NCI-H2196 treated with DMSO at 0.1 percent for 48 hours (cell line): ENCODE measurements around the gene CDC34.
A peak's percentile ranks its signal among the peaks of the same experiment; 100 is the strongest.
"Not testable (repeated sequence)": the region's sequence is repeated elsewhere in the genome, so short reads cannot be mapped to it uniquely, and the experiment has no call there.

Experiments used
- DNase-seq: peaks from one replicate; lab custom pipeline; 2025; ENCODE audit not compliant: unreplicated experiment; lab: John Stamatoyannopoulos, UW

The CDC34 gene

GRCh38 chr19:572140-572742, 40.7 kb downstream of the CDC34 start, which contains the start of gene BSG:
BSG (plus strand) TSS chr19:572596; CDS start chr19:572635, 39 bp downstream.
- peak; percentile 95 for DNase-seq

GRCh38 chr19:572743-573518, 41.4 kb downstream of the CDC34 start:
- no peak for DNase-seq

- DNase-seq, result no peak
These were observed 41.9 kb downstream of the CDC34 start for GRCh38 chr19:573519-573825.

DNA sequence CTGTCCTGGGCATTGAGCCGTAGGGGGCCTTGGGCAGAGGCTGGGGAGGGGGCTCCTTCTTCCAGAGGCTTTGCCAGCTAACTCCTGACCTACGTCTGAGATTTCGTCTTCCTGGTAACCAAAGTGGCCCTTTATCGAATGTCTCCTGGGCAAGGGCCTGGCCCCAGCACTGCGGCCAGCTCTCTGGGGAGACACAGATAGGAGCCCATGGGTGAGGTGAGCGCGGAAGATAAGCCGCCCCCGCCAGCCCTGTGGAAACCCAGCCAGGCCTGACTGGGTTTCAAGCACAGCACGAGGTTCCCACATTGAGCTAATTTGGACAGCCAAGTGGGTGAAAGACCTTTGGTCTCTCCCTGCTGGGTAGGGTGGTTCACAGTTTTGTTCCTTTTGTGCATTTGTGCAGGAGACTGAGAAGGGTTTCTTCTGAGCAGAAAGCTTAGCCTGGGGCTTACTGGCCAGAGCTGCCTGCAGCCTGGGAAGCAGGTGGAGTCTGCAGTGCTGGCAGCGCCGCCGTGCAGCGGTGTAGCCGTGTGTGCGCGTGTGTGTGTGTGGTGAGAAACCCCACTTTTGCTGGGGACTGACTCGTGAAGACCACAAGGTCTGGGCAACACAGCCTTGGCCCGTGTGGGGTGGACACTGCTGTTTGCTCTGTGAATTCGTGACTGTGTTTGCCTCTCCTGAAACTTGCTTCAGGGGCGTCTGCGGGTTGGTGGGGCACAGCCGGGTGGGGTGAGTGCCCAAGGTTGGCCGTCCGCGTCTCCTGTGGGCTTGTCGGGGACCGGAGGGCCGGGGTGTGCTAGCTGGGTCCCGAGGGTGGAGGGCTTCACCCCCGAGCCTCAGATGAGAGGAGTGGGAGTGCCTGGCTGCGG, 43.3 kb downstream of the CDC34 start:
- DNase-seq, result no peak

GRCh38 chr19:575527-576506, 44.3 kb downstream of the CDC34 start:
- no peak for DNase-seq

- DNase-seq, result no peak
These were observed 45.3 kb downstream of the CDC34 start for GRCh38 chr19:576768-577438.

DNA sequence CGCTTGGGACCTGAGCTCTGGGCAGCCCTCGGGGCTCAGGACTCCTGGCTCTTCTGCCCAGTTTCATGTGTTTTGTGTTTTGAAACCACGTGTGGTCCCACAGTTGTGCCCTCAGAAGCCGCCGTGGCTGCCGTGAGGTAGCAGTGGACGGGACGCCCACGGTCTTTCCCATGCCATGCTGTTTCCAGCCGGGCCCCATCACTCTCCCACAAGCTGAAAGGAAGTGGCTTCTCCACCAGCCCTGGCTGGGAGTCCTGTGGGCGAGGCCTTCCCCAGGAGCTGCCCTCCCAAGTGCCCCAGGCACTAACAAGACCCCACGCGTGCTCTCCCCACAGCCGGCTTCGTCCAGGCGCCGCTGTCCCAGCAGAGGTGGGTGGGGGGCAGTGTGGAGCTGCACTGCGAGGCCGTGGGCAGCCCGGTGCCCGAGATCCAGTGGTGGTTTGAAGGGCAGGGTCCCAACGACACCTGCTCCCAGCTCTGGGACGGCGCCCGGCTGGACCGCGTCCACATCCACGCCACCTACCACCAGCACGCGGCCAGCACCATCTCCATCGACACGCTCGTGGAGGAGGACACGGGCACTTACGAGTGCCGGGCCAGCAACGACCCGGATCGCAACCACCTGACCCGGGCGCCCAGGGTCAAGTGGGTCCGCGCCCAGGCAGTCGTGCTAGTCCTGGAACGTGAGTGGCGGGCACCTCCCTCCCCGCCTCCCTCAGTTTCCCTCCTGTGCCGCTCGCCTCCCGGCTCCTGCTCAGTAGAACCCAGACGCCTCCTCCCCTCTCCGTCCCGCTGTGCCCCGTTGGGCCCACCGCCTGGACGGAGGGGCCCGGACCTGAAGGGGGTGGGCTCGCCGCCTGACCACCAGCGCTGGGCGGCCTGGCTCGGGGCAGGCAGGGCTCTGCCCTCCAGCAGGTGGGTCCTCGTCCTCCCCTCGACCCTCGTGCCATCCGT, 46.2 kb downstream of the CDC34 start:
- DNase-seq, result no peak

- DNase-seq, result no peak
These were observed 47.7 kb downstream of the CDC34 start for GRCh38 chr19:579111-579841.

GRCh38 chr19:579842-580155, 48.2 kb downstream of the CDC34 start:
- no peak for DNase-seq

- no peak for DNase-seq
These were observed 48.8 kb downstream of the CDC34 start for GRCh38 chr19:580274-580835.

DNA sequence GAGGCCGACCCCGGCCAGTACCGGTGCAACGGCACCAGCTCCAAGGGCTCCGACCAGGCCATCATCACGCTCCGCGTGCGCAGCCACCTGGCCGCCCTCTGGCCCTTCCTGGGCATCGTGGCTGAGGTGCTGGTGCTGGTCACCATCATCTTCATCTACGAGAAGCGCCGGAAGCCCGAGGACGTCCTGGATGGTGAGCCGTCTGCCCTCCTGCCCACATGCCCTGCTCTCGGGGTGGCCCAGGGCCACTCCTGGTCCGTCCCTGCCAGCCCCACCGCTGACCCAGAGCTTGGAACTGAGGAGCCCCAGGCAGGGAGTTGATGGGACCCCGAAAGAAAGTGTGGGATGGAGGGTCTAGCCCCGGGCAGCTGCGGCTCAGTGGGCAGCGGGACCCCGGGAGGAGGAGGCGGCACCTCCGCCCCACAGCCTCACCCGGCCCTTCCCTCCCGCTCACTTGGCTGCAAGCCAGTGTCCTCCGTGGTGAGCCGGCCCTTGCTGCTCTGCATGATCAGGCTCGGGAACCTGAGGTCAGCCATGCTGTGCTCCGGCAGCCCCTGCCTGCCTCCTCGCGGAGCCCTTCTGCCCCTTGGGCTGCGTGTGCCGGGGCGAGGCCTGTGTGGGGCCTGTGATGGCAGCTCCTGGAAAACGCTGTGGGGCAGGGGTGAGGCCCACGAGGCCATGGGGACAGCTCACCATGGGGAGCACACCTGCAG, 50.0 kb downstream of the CDC34 start:
- no peak for DNase-seq

GRCh38 chr19:582497-583197, 51.1 kb downstream of the CDC34 start:
- no peak for DNase-seq

DNA sequence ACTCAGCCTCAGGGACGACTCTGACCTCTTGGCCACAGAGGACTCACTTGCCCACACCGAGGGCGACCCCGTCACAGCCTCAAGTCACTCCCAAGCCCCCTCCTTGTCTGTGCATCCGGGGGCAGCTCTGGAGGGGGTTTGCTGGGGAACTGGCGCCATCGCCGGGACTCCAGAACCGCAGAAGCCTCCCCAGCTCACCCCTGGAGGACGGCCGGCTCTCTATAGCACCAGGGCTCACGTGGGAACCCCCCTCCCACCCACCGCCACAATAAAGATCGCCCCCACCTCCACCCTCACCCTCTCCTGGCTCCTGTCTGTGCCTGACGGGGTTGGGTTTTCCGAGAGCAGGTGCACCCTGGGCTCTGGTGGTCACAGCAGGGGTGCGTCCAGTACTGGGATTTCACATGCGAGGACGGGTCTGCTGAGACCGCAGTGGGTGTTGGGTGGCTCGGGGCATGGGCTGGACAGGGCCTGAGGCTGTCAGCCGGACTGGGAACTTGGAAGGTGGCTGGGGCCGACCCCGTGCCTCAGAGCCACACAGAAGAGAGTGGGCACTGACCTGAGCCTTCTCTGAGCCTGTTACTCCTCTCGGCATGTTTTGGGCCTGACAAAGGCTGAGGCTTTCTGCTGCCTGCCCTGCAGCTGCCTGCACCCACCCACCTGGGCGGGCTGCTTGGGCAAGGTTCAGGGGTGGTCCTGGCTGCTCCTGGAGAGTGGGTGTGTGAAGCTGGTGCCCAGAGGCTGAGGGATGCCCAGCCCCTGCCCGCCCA, 51.8 kb downstream of the CDC34 start:
- no peak for DNase-seq

DNA sequence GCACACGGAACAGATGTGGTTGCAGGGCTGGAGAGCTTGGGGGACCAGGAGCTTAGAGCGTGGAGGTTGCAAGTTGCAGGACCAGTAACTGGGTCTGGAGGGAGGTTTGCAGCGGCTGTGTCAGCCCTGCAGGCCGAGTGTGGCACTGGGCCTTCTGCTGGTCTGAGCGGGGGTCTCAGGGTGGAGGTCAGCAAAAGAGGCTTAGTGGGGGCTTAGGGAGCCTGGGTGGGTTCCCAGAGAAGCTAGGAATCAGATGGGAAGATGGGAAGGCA, 52.3 kb downstream of the CDC34 start:
- no peak for DNase-seq

DNA sequence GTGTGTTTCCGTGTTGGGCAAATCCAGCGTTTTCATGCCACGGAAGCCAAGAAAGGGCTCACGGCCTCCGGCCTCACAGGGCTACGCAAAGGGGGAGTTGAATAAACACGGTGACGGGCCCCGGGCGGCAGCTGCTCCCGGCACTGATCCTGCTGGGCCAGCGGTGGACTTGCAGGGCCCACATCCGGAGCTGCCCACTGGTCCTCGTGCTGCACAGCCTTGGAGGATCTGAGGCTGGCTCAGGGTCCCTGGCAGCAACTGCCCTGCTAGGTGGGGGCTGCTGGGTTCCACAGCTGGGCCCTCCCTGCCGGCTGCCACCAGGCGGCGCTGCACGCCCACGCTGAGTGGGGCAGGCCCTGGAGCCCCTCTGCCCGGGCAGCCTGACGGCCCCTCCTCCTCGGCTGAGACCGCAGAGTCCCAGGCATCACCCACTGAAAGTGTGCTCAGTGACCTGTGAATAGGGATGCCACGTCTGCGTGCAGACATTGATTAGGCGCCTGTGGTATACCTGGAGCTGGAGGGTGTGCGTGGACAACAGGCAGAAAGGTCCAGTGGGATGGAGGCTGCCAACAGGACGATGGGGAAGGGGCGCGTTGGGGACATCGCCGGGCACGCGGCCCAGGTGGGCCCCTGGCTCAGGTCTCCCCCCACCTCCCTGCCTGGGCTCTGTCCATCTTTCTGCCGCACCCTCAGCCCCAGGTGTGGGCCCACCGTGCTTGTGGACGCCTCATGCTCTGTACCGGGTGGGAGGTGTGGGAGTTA, 52.9 kb downstream of the CDC34 start:
- DNase-seq, result no peak

- DNase-seq, result not testable (repeated sequence)
These were observed 53.6 kb downstream of the CDC34 start for GRCh38 chr19:585146-585545.
